ENCODE measurements around the gene DSP. TPM values are rescaled to one million over a fixed set of nuclear protein-coding genes. Genes with fewer than 3 reads are reported as not detected.

The DSP gene
- total RNA-seq, 2 donors from 2014 or later = 121 to 229 TPM

- no peak overlapping the region for H3K4me3 ChIP-seq
- peak overlapping the region; percentile 57 to 82 for H3K27ac ChIP-seq
- DNase-seq (ENCODE audit: low spot score) = no peak
- H3K27me3 ChIP-seq = no peaks in the 10 kb centered on the region
- no peaks in the 10 kb centered on the region for H3K9me3 ChIP-seq
- peaks cover 0 to 25% of the 10 kb centered on the region in 2 donors for H3K4me1 ChIP-seq
- no peaks in the 10 kb centered on the region for H3K36me3 ChIP-seq
- TF ChIP-seq, protein P1, sequence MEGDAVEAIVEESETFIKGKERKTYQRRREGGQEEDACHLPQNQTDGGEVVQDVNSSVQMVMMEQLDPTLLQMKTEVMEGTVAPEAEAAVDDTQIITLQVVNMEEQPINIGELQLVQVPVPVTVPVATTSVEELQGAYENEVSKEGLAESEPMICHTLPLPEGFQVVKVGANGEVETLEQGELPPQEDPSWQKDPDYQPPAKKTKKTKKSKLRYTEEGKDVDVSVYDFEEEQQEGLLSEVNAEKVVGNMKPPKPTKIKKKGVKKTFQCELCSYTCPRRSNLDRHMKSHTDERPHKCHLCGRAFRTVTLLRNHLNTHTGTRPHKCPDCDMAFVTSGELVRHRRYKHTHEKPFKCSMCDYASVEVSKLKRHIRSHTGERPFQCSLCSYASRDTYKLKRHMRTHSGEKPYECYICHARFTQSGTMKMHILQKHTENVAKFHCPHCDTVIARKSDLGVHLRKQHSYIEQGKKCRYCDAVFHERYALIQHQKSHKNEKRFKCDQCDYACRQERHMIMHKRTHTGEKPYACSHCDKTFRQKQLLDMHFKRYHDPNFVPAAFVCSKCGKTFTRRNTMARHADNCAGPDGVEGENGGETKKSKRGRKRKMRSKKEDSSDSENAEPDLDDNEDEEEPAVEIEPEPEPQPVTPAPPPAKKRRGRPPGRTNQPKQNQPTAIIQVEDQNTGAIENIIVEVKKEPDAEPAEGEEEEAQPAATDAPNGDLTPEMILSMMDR (IDR thresholded peaks at IDR 0.05) = no peak
These were observed 3.8 kb upstream of the DSP start for GRCh38 chr6:7537565-7538174.

GRCh38 chr6:7538484-7538883, 3.0 kb upstream of the DSP start:
- Histone ChIP-seq H3K9me3 (no peaks in the 10 kb centered on the region), H3K4me3 (no peak overlapping the region), H3K4me1 (peaks cover 0 to 25% of the 10 kb centered on the region in 2 donors), H3K27me3 (no peaks in the 10 kb centered on the region), H3K36me3 (no peaks in the 10 kb centered on the region), H3K27ac (peak overlapping the region; percentile 57 to 82)
- no peak for DNase-seq (ENCODE audit: low spot score)
- TF ChIP-seq, protein P1 (IDR thresholded peaks at IDR 0.05) = no peak

- no peak for DNase-seq (ENCODE audit: low spot score)
- Histone ChIP-seq H3K27me3 (no peaks in the 10 kb centered on the region), H3K36me3 (no peaks in the 10 kb centered on the region), H3K4me3 (peak overlapping the region; percentile 68 to 71), H3K9me3 (no peaks in the 10 kb centered on the region), H3K4me1 (peaks cover 0 to 25% of the 10 kb centered on the region in 2 donors), H3K27ac (peak overlapping the region; percentile 89 to 98)
- TF ChIP-seq, protein P1 (IDR thresholded peaks at IDR 0.05) = no peak
These were observed 876 bp upstream of the DSP start for GRCh38 chr6:7540595-7540994.

DNA sequence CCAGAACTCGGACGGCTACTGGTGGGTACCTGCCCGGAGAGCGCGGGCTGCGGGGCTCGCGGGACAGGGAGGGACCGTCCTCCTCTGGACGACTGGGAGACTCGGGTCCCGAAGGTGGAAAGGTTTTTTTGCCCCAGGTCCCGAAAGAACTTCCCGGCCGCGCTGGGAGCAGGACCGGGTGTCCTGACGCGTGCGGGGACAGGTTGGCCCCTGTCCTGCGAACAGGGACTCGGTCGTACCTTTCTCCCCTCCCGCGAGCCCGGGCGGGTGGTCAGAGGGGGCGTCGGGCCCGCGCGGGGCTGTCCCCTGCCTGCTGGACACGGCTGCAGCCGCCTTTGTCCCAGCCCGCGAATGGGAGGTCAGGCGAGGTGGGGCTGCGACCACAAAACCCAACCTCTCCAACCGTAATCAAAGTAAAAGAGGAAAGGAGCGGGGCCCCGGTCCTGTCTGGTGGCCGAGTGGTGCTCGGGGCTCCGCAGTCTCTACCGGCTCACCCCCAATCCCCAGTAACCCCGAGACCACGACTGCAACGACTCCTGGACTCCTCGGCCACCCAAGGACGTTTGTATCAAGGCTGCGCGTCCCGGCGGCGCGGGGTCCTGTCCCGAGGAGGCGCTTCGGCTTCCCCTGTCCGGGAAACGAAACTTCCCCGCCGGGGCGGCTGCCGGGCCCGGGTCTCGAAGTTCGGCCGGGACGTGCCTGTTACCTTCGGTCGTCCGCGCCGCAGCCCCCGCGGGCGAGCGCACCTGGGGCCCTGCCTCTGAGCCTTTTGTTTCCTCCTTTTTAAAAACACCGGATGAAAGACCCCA, 798 bp downstream of the DSP start:
- peak overlapping the region; percentile 68 to 71 for H3K4me3 ChIP-seq
- H3K9me3 ChIP-seq = no peaks in the 10 kb centered on the region
- TF ChIP-seq, protein P1 (IDR thresholded peaks at IDR 0.05) = no peak
- H3K4me1 ChIP-seq = peaks cover 0 to 25% of the 10 kb centered on the region in 2 donors
- H3K27me3 ChIP-seq = no peaks in the 10 kb centered on the region
- peak overlapping the region; percentile 89 to 98 for H3K27ac ChIP-seq
- DNase-seq (ENCODE audit: low spot score) = no peak
- no peaks in the 10 kb centered on the region for H3K36me3 ChIP-seq

GRCh38 chr6:7542874-7543624, 1.6 kb downstream of the DSP start:
- peaks cover 0 to 25% of the 10 kb centered on the region in 2 donors for H3K4me1 ChIP-seq
- no peak for DNase-seq (ENCODE audit: low spot score)
- TF ChIP-seq, protein P1 (IDR thresholded peaks at IDR 0.05) = no peak
- H3K27me3 ChIP-seq = no peaks in the 10 kb centered on the region
- H3K27ac ChIP-seq = peak overlapping the region; percentile 89 to 98
- no peaks in the 10 kb centered on the region for H3K36me3 ChIP-seq
- H3K9me3 ChIP-seq = no peaks in the 10 kb centered on the region
- H3K4me3 ChIP-seq = peak overlapping the region; percentile 68 to 71

Measured in right atrium auricular region (tissue), 2 donors.